ENCODE measurements around the gene CAMP.
"Not testable (repeated sequence)": the region's sequence is repeated elsewhere in the genome, so short reads cannot be mapped to it uniquely, and the experiment has no call there.

The CAMP gene

GRCh38 chr3:48222616-48223513 is at the start of gene CAMP:
TSS of gene CAMP (plus strand) at chr3:48223495. CDS start at chr3:48223512, 17 bp downstream.
- peak; percentile 92 for DNase-seq (ENCODE audit: low spot score)

- DNase-seq (ENCODE audit: low spot score): no peak
Measured at GRCh38 chr3:48178072-48178471, 45.2 kb upstream of the CAMP start.

- DNase-seq (ENCODE audit: low spot score): no peak
Measured at GRCh38 chr3:48180021-48180420, 43.3 kb upstream of the CAMP start.

GRCh38 chr3:48180531-48181253 is 42.6 kb upstream of the CAMP start:
- DNase-seq (ENCODE audit: low spot score): no peak

- DNase-seq (ENCODE audit: low spot score): no peak
Measured at GRCh38 chr3:48184299-48184698, 39.0 kb upstream of the CAMP start.

GRCh38 chr3:48185129-48185528 is 38.2 kb upstream of the CAMP start:
- no peak for DNase-seq (ENCODE audit: low spot score)

- DNase-seq (ENCODE audit: low spot score): no peak
Measured at GRCh38 chr3:48186631-48187300, 36.5 kb upstream of the CAMP start.

- DNase-seq (ENCODE audit: low spot score): no peak
Measured at GRCh38 chr3:48187301-48187578, 36.1 kb upstream of the CAMP start.

GRCh38 chr3:48187579-48188265 is 35.6 kb upstream of the CAMP start:
- no peak for DNase-seq (ENCODE audit: low spot score)

- peak; percentile 97 for DNase-seq (ENCODE audit: low spot score)
Measured at GRCh38 chr3:48188266-48189201, 34.8 kb upstream of the CAMP start, which contains the start of gene CDC25A. TSS of gene CDC25A (minus strand) at chr3:48188417. CDS start at chr3:48187947, 470 bp downstream.

GRCh38 chr3:48189321-48189720 is 34.0 kb upstream of the CAMP start:
- DNase-seq (ENCODE audit: low spot score): no peak

- no peak for DNase-seq (ENCODE audit: low spot score)
Measured at GRCh38 chr3:48190911-48191310, 32.4 kb upstream of the CAMP start.

- peak; percentile 94 for DNase-seq (ENCODE audit: low spot score)
Measured at GRCh38 chr3:48194446-48195071, 28.7 kb upstream of the CAMP start.

- no peak for DNase-seq (ENCODE audit: low spot score)
Measured at GRCh38 chr3:48196611-48197010, 26.7 kb upstream of the CAMP start.

GRCh38 chr3:48199117-48199516 is 24.2 kb upstream of the CAMP start:
- no peak for DNase-seq (ENCODE audit: low spot score)

- DNase-seq (ENCODE audit: low spot score): no peak
Measured at GRCh38 chr3:48202632-48203031, 20.7 kb upstream of the CAMP start.

GRCh38 chr3:48208076-48208475 is 15.2 kb upstream of the CAMP start:
- DNase-seq (ENCODE audit: low spot score): no peak

- DNase-seq (ENCODE audit: low spot score): no peak
Measured at GRCh38 chr3:48209445-48209844, 13.8 kb upstream of the CAMP start.

GRCh38 chr3:48210534-48210933 is 12.8 kb upstream of the CAMP start:
- not testable (repeated sequence) for DNase-seq (ENCODE audit: low spot score)

- DNase-seq (ENCODE audit: low spot score): not testable (repeated sequence)
Measured at GRCh38 chr3:48211776-48212175, 11.5 kb upstream of the CAMP start.

GRCh38 chr3:48214225-48214624 is 9.1 kb upstream of the CAMP start:
- no peak for DNase-seq (ENCODE audit: low spot score)
